H9 (cell line): ENCODE results near the gene GNA12. TPM values are rescaled to one million over a fixed set of nuclear protein-coding genes. Genes with fewer than 3 reads are reported as not detected.

Source experiments
- DNase-seq: peaks from one replicate; pipeline ENCODE4 v3.0.0-alpha.2; 2017
- H2AFZ ChIP-seq: one replicate; pipeline ENCODE4 v1.6.1; 2013; ENCODE audit warnings: mild to moderate bottlenecking, low read length, control low read depth, moderate library complexity
- H2AK5ac ChIP-seq: 2 replicates; pipeline ENCODE4 v1.6.1; 2013; ENCODE audit warnings: low read length, control low read depth, mixed read lengths; ENCODE audit not compliant: insufficient read length
- H2BK120ac ChIP-seq: one replicate; pipeline ENCODE4 v1.6.1; 2013; ENCODE audit warnings: low read depth, mild to moderate bottlenecking, low read length, control low read depth, inconsistent platforms; ENCODE audit not compliant: poor library complexity, severe bottlenecking
- H2BK12ac ChIP-seq: 2 replicates; pipeline ENCODE4 v1.6.1; 2013; ENCODE audit warnings: low read length, control low read depth, mixed read lengths, low read depth; ENCODE audit not compliant: insufficient read length
- H2BK15ac ChIP-seq: 2 replicates; pipeline ENCODE4 v1.6.1; 2013; ENCODE audit warnings: low read depth, low read length, control low read depth
- H2BK20ac ChIP-seq: one replicate; pipeline ENCODE4 v1.6.1; 2013; ENCODE audit warnings: low read depth, mild to moderate bottlenecking, low read length, control low read depth, inconsistent platforms; ENCODE audit not compliant: poor library complexity, severe bottlenecking
- H2BK5ac ChIP-seq: 2 replicates; pipeline ENCODE4 v1.6.1; 2013; ENCODE audit warnings: low read length, control low read depth, mixed read lengths; ENCODE audit not compliant: insufficient read length
- H3K14ac ChIP-seq: 2 replicates; pipeline ENCODE4 v1.6.1; 2013; ENCODE audit warnings: low read length, control low read depth; ENCODE audit not compliant: insufficient read depth
- H3K18ac ChIP-seq: 2 replicates; pipeline ENCODE4 v1.6.1; 2013; ENCODE audit warnings: low read depth, mild to moderate bottlenecking, mixed read lengths, low read length, control low read depth; ENCODE audit not compliant: insufficient read length
- H3K23ac ChIP-seq: 2 replicates; pipeline ENCODE4 v1.6.1; 2013; ENCODE audit warnings: low read length, control low read depth, mixed read lengths, low read depth; ENCODE audit not compliant: insufficient read length
- H3K23me2 ChIP-seq: 2 replicates; pipeline ENCODE4 v1.6.1; 2013; ENCODE audit warnings: low read depth, mild to moderate bottlenecking, mixed read lengths, low read length, control low read depth; ENCODE audit not compliant: insufficient read length, poor library complexity, severe bottlenecking
- H3K27ac ChIP-seq: 2 replicates; pipeline ENCODE4 v1.5.1; 2013; ENCODE audit warnings: low read length, control low read depth, mixed read lengths, low read depth; ENCODE audit not compliant: insufficient read length
- H3K27me3 ChIP-seq: 2 replicates; pipeline ENCODE4 v1.6.1; 2013; ENCODE audit warnings: low read length, control low read depth, inconsistent platforms; ENCODE audit not compliant: insufficient read depth
- H3K4ac ChIP-seq: 2 replicates; pipeline ENCODE4 v1.6.1; 2013; ENCODE audit warnings: low read depth, mild to moderate bottlenecking, control low read depth, inconsistent platforms, low read length, moderate library complexity
- H3K4me1 ChIP-seq: 2 replicates; pipeline ENCODE4 v1.6.1; 2013; ENCODE audit warnings: low read length, control low read depth, inconsistent platforms; ENCODE audit not compliant: insufficient read depth
- H3K4me2 ChIP-seq: 2 replicates; pipeline ENCODE4 v1.6.1; 2013; ENCODE audit warnings: low read length, control low read depth, mixed read lengths; ENCODE audit not compliant: insufficient read length, insufficient read depth
- H3K56ac ChIP-seq: 2 replicates; pipeline ENCODE4 v1.6.1; 2013; ENCODE audit warnings: low read depth, mild to moderate bottlenecking, mixed read lengths, low read length, control low read depth; ENCODE audit not compliant: insufficient read length
- H3K79me1 ChIP-seq: 2 replicates; pipeline ENCODE4 v1.6.1; 2013; ENCODE audit warnings: low read depth, mild to moderate bottlenecking, moderate library complexity, low read length, control low read depth, inconsistent platforms; ENCODE audit not compliant: insufficient read depth, poor library complexity, severe bottlenecking
- H3K79me2 ChIP-seq: 2 replicates; pipeline ENCODE4 v1.6.1; 2013; ENCODE audit warnings: low read length, control low read depth, inconsistent platforms; ENCODE audit not compliant: insufficient read depth
- H3K9ac ChIP-seq: 2 replicates; pipeline ENCODE4 v1.6.1; 2013; ENCODE audit warnings: low read length, control low read depth, mixed read lengths; ENCODE audit not compliant: insufficient read length; ENCODE audit errors: extremely low read depth
- H3K9me3 ChIP-seq: one replicate; pipeline ENCODE4 v1.6.1; 2013; ENCODE audit warnings: low read depth, low read length, inconsistent platforms; ENCODE audit not compliant: control insufficient read depth
- H3T11ph ChIP-seq: one replicate; pipeline ENCODE4 v1.6.1; 2013; ENCODE audit warnings: mild to moderate bottlenecking, low read length, control low read depth, inconsistent platforms
- H4K20me1 ChIP-seq: one replicate; pipeline ENCODE4 v1.6.1; 2013; ENCODE audit not compliant: control insufficient read depth, insufficient read length, insufficient read depth
- H4K5ac ChIP-seq: 2 replicates; pipeline ENCODE4 v1.6.1; 2013; ENCODE audit warnings: low read depth, mild to moderate bottlenecking, mixed read lengths, low read length, control low read depth; ENCODE audit not compliant: insufficient read length
- H4K8ac ChIP-seq: replicated peaks from 2 replicates; pipeline ENCODE4 v1.6.1; 2013; ENCODE audit warnings: low read length, control low read depth, mixed read lengths, low read depth; ENCODE audit not compliant: insufficient read length
- H4K91ac ChIP-seq: 2 replicates; pipeline ENCODE4 v1.6.1; 2013; ENCODE audit warnings: low read depth, mild to moderate bottlenecking, moderate library complexity, mixed read lengths, low read length, control low read depth; ENCODE audit not compliant: insufficient read length
- H3K27ac Mint-ChIP-seq, 3 experiments: 2 replicates in 2 of 3; 3 replicates in 1 of 3; pipeline ENCODE4 v1.8.0; 2020 to 2021; ENCODE audit warnings: mixed read lengths in 3 of 3, mild to moderate bottlenecking in 1 of 3, moderate library complexity in 1 of 3
- H3K27me3 Mint-ChIP-seq: 2 replicates; pipeline ENCODE4 v1.8.0; 2021; ENCODE audit warnings: low read depth, mild to moderate bottlenecking, moderate library complexity, mixed read lengths
- H3K36me3 Mint-ChIP-seq, 3 experiments: 2 replicates in 2 of 3; 3 replicates in 1 of 3; pipeline ENCODE4 v1.8.0; 2020 to 2021; ENCODE audit warnings: low read depth in 3 of 3, mixed read lengths in 3 of 3; ENCODE audit not compliant: insufficient read depth in 1 of 3
- H3K4me1 Mint-ChIP-seq, 2 experiments: 2 replicates each; pipeline ENCODE4 v1.8.0; 2020; ENCODE audit warnings: mixed read lengths in 2 of 2
- H3K4me3 Mint-ChIP-seq, 2 experiments: 2 replicates in 1 of 2; 3 replicates in 1 of 2; pipeline ENCODE4 v1.8.0; 2020 to 2021; ENCODE audit warnings: mild to moderate bottlenecking in 2 of 2, mixed read lengths in 2 of 2, moderate library complexity in 1 of 2
- H3K9me3 Mint-ChIP-seq, 2 experiments: 2 replicates in 1 of 2; 3 replicates in 1 of 2; pipeline ENCODE4 v1.8.0; 2020; ENCODE audit warnings: mild to moderate bottlenecking in 2 of 2, mixed read lengths in 2 of 2, moderate library complexity in 1 of 2
- CTCF ChIP-seq: fragments of 200-600 bp; sonication (generic); conservative IDR thresholded peaks from 3 replicates; pipeline ENCODE4 v1.8.0; 2021; ENCODE audit warnings: antibody characterized with exemption, mild to moderate bottlenecking
- WGBS: extraction: QIAGEN DNeasy Blood & Tissue Kit; methylation state at CpG from one replicate; pipeline ENCODE4 v1.1.7; 2013; ENCODE audit warnings: missing lambda C conversion rate, low lambda C conversion rate, mixed read lengths; ENCODE audit not compliant: insufficient read length; ENCODE audit errors: extremely low coverage; 5-methylcytosine and 5-hydroxymethylcytosine counted together
- total RNA-seq: library from RNA; stranded (reverse); gene quantifications from 2 replicates; pipeline ENCODE4 v1.2.1, GENCODE V29; 2021

Gene GNA12
- total RNA-seq, 1 experiment from 2014 or later = 60.2 TPM

- no peak overlapping the region for H4K8ac ChIP-seq
- peaks cover 7% of the 10 kb centered on the region for H3K79me1 ChIP-seq
- no peaks in the 10 kb centered on the region for H3K4me1 ChIP-seq
- Mint-ChIP-seq H3K4me1 (peaks cover 20 to 21% of the 10 kb centered on the region in 2 experiments), H3K36me3 (peaks cover 33 to 48% (median 36%) of the 10 kb centered on the region in 3 experiments), H3K4me3 (no peak overlapping the region), H3K27ac (peak overlapping the region in 1 of 3 experiments; percentile 63; a peak in 3 of 7 replicates), H3K27me3 (no peaks in the 10 kb centered on the region), H3K9me3 (no peaks in the 10 kb centered on the region; a peak in 2 of 5 replicates)
- no peak overlapping the region for H2BK20ac ChIP-seq
- no peak overlapping the region for H2BK12ac ChIP-seq
- no peak overlapping the region for H3K4ac ChIP-seq
- no peak overlapping the region for H4K91ac ChIP-seq
- H2BK120ac ChIP-seq = no peak overlapping the region
- H3K56ac ChIP-seq = no peak overlapping the region
- no peak overlapping the region for H3K23ac ChIP-seq
- no peak overlapping the region for H4K5ac ChIP-seq
- peaks cover 6% of the 10 kb centered on the region; the same call in 1 of the 2 replicates for H3K79me2 ChIP-seq
- no peak overlapping the region for H2AFZ ChIP-seq
- H2BK5ac ChIP-seq = no peak overlapping the region
- H3K4me2 ChIP-seq = no peak overlapping the region
- no CpG with 5 or more reads among the region's 7 CpGs for WGBS
- no peaks in the 10 kb centered on the region; the same call in 1 of the 2 replicates for H3K27me3 ChIP-seq
- H3K9me3 ChIP-seq = no peaks in the 10 kb centered on the region
- DNase-seq = no peak
- no peak for TF ChIP-seq CTCF
- no peak overlapping the region for H2BK15ac ChIP-seq
- no peak overlapping the region for H3K27ac ChIP-seq
- no peaks in the 10 kb centered on the region for H3K23me2 ChIP-seq
- no peak overlapping the region for H3T11ph ChIP-seq
- H4K20me1 ChIP-seq = peaks cover 3% of the 10 kb centered on the region
- no peak overlapping the region for H3K9ac ChIP-seq
- H2AK5ac ChIP-seq = no peak overlapping the region
- H3K14ac ChIP-seq = no peak overlapping the region
- no peak overlapping the region for H3K18ac ChIP-seq
Observed at GRCh38 chr7:2774935-2775334, 69.2 kb downstream of the GNA12 start.
